B cell (primary cell): ENCODE results near the gene RARB. TPM values are rescaled to one million over a fixed set of nuclear protein-coding genes. Genes with fewer than 3 reads are reported as not detected.

Source experiments
- ATAC-seq: fragments of 200-7000 bp; cut with Tn5 transposase; one replicate; pipeline ENCODE4 v1.10.0; 2021; ENCODE audit warnings: low read depth, mild to moderate bottlenecking, moderate number of reproducible peaks, moderate library complexity
- CTCF ChIA-PET: fragments of 350-600 bp; sonication (Branson Sonifier 250); formaldehyde crosslinking; loops from one replicate; lab custom pipeline; 2021; ENCODE audit warnings: antibody characterized with exemption, inconsistent platforms; lab: Charles Lee
- POLR2A ChIA-PET: fragments of 350-600 bp; sonication (Branson Sonifier 250); formaldehyde crosslinking; loops from one replicate; lab custom pipeline; 2021; ENCODE audit warnings: antibody characterized with exemption; lab: Charles Lee
- DNase-seq: peaks from one replicate; pipeline ENCODE4 v3.0.0; 2013
- H2AFZ ChIP-seq: 2 replicates; pipeline ENCODE4 v1.6.1; 2012; ENCODE audit warnings: mild to moderate bottlenecking, low read depth, low read length; ENCODE audit not compliant: insufficient read depth, poor library complexity, severe bottlenecking
- H3K27ac ChIP-seq, 2 donors: 1 replicate in 1 of 2; 2 replicates in 1 of 2; pipeline ENCODE4 v1.5.1; 2012 to 2013; ENCODE audit warnings: low read length in 2 of 2, mild to moderate bottlenecking in 2 of 2, moderate library complexity in 1 of 2
- H3K27me3 ChIP-seq, 4 experiments: fragments of 200-600 bp in 1 of 4; sonication (generic) in 1 of 4; replicated peaks in 1 of 4; 1 replicate in 2 of 4; 2 replicates in 2 of 4; pipeline versions ENCODE4 v1.6.1 to v1.7.0; 2013 to 2016; ENCODE audit warnings: low read length in 3 of 4, mild to moderate bottlenecking in 2 of 4, mixed read lengths in 1 of 4, moderate library complexity in 1 of 4; ENCODE audit not compliant: insufficient read depth in 4 of 4, control insufficient read depth in 3 of 4; ENCODE audit errors: control extremely low read depth in 1 of 4
- H3K36me3 ChIP-seq, 2 experiments: replicated peaks in 1 of 2; 1 replicate in 1 of 2; 2 replicates in 1 of 2; pipeline versions ENCODE4 v1.6.1 to v1.7.1; 2013; ENCODE audit warnings: low read length in 1 of 2; ENCODE audit not compliant: insufficient read depth in 2 of 2, control insufficient read depth in 1 of 2; ENCODE audit errors: control extremely low read depth in 1 of 2, extremely low read depth in 1 of 2
- H3K4me1 ChIP-seq, 2 donors: fragments of 200-600 bp in 1 of 2; sonication (generic) in 1 of 2; 1 replicate in 1 of 2; 2 replicates in 1 of 2; pipeline versions ENCODE4 v1.5.1 to v1.6.1; 2013 to 2017; ENCODE audit warnings: low read length in 2 of 2; ENCODE audit not compliant: control insufficient read depth in 2 of 2, insufficient read depth in 2 of 2
- H3K4me2 ChIP-seq: replicated peaks from 2 replicates; pipeline ENCODE3; 2012; ENCODE audit warnings: mild to moderate bottlenecking, low read depth, low read length; ENCODE audit not compliant: poor library complexity, severe bottlenecking
- H3K4me3 ChIP-seq, 5 experiments: fragments of 200-600 bp in 1 of 5; sonication (generic) in 1 of 5; 1 replicate in 3 of 5; 2 replicates in 2 of 5; pipeline versions ENCODE4 v1.5.1 to v1.7.0; 2011 to 2016; ENCODE audit warnings: low read length in 4 of 5, mild to moderate bottlenecking in 4 of 5, low read depth in 2 of 5, control low read depth in 1 of 5, moderate library complexity in 1 of 5; ENCODE audit not compliant: insufficient read depth in 1 of 5; ENCODE audit errors: control extremely low read depth in 1 of 5, extremely low read depth in 1 of 5
- H3K79me2 ChIP-seq: fragments of 200-600 bp; sonication (generic); one replicate; pipeline ENCODE4 v1.6.0; 2016; ENCODE audit warnings: low read length; ENCODE audit not compliant: control insufficient read depth, insufficient read depth
- H3K9ac ChIP-seq: fragments of 200-600 bp; sonication (generic); 2 replicates; pipeline ENCODE4 v1.6.1; 2017; ENCODE audit warnings: mild to moderate bottlenecking, low read length, moderate library complexity
- H3K9me3 ChIP-seq, 3 donors: one replicate each; pipeline versions ENCODE4 v1.6.1 to v1.7.1; 2013; ENCODE audit warnings: low read length in 2 of 3; ENCODE audit not compliant: control insufficient read depth in 2 of 3, insufficient read depth in 1 of 3; ENCODE audit errors: control extremely low read depth in 1 of 3
- H4K20me1 ChIP-seq: 2 replicates; pipeline ENCODE4 v1.6.0; 2012; ENCODE audit warnings: mild to moderate bottlenecking, low read length; ENCODE audit not compliant: insufficient read depth, control insufficient read depth, poor library complexity, severe bottlenecking
- H3K27ac Mint-ChIP-seq: one replicate; pipeline ENCODE4 v1.8.0; 2021; ENCODE audit warnings: mixed read lengths
- H3K27me3 Mint-ChIP-seq: one replicate; pipeline ENCODE4 v1.8.0; 2021; ENCODE audit warnings: mixed read lengths
- H3K4me1 Mint-ChIP-seq: one replicate; pipeline ENCODE4 v1.8.0; 2021; ENCODE audit warnings: mixed read lengths
- H3K4me3 Mint-ChIP-seq: one replicate; pipeline ENCODE4 v1.8.0; 2021; ENCODE audit warnings: mixed read lengths
- H3K9me3 Mint-ChIP-seq: one replicate; pipeline ENCODE4 v1.8.0; 2022; ENCODE audit warnings: mixed read lengths; ENCODE audit not compliant: insufficient read depth
- CTCF ChIP-seq: fragments of 200-600 bp; IDR thresholded peaks from one replicate; pipeline ENCODE4 v1.8.0; 2022; ENCODE audit warnings: antibody characterized with exemption, mild to moderate bottlenecking
- EZH2 ChIP-seq: IDR thresholded peaks from 2 replicates; pipeline ENCODE4 v1.6.1; 2012; ENCODE audit warnings: borderline replicate concordance, low read depth, mild to moderate bottlenecking, moderate library complexity, low read length; ENCODE audit not compliant: insufficient read depth, poor library complexity, severe bottlenecking
- WGBS: methylation state at CpG from one replicate; pipeline ENCODE4 v1.1.5; 2013; ENCODE audit warnings: missing lambda C conversion rate; ENCODE audit not compliant: insufficient coverage; 5-methylcytosine and 5-hydroxymethylcytosine counted together
- intact Hi-C: fragments of 100-400 bp; cut with micrococcal nuclease; formaldehyde crosslinking; loops from one replicate; pipeline ENCODE4 v1.10.0; 2022
- polyA plus RNA-seq: library from polyadenylated mRNA; depleted of rRNA; stranded (reverse); fragments of >200 nt; gene quantifications from 2 replicates; pipeline ENCODE4 v1.2.3, GENCODE V29; 2012
- total RNA-seq, 2 donors: library from RNA; stranded (reverse); fragments of 120-200 nt in 1 of 2; gene quantifications; 1 replicate in 1 of 2; 2 replicates in 1 of 2; pipeline versions ENCODE4 v1.2.3 to v1.2.4, GENCODE V29; 2013 to 2022

The RARB gene
- total and polyA plus RNA-seq, 2 donors (not counting 1 experiment from before 2014, with no cell fraction given) = not detected

- POLR2A ChIA-PET = no interaction called here
- no peak overlapping the region for H2AFZ ChIP-seq
- H3K9me3 Mint-ChIP-seq = no peaks in the 10 kb centered on the region
These were observed 148.1 kb downstream of the RARB start for GRCh38 chr3:25576146-25576545.

GRCh38 chr3:25576831-25577454 lies 148.9 kb downstream of the RARB start:
- no peak for ATAC-seq
- intact Hi-C loops = no loop called here
- no peaks in the 10 kb centered on the region for H3K9me3 Mint-ChIP-seq
- H3K27me3 Mint-ChIP-seq = peaks cover 14% of the 10 kb centered on the region
- no peak overlapping the region for H3K4me3 Mint-ChIP-seq
- H3K4me3 ChIP-seq = no peak overlapping the region
- WGBS = 95% methylated on average over 11 of the region's 15 CpGs
- DNase-seq = no peak
- no peaks in the 10 kb centered on the region for H3K27me3 ChIP-seq
- H3K9me3 ChIP-seq = no peaks in the 10 kb centered on the region
- ChIA-PET POLR2A (no interaction called here), CTCF (no interaction called here)
- no peaks in the 10 kb centered on the region for H3K36me3 ChIP-seq
- H3K79me2 ChIP-seq = no peaks in the 10 kb centered on the region
- H3K27ac ChIP-seq = no peak overlapping the region
- no peak overlapping the region for H3K9ac ChIP-seq
- no peak overlapping the region for H3K4me2 ChIP-seq
- no peaks in the 10 kb centered on the region for H3K4me1 ChIP-seq
- no peak for TF ChIP-seq CTCF
- no peak for TF ChIP-seq EZH2
- H3K4me1 Mint-ChIP-seq = no peaks in the 10 kb centered on the region
- no peaks in the 10 kb centered on the region for H4K20me1 ChIP-seq
- no peak overlapping the region for H2AFZ ChIP-seq
- no peak overlapping the region for H3K27ac Mint-ChIP-seq

More at GRCh38 chr3:25576146-25576545, 148.1 kb downstream of the RARB start:
- H3K27me3 Mint-ChIP-seq = peaks cover 14% of the 10 kb centered on the region
- Histone ChIP-seq H3K4me1 (no peaks in the 10 kb centered on the region), H4K20me1 (no peaks in the 10 kb centered on the region), H3K4me3 (no peak overlapping the region), H3K9ac (no peak overlapping the region), H3K79me2 (no peaks in the 10 kb centered on the region), H3K36me3 (no peaks in the 10 kb centered on the region), H3K27ac (no peak overlapping the region), H3K9me3 (no peaks in the 10 kb centered on the region), H3K27me3 (no peaks in the 10 kb centered on the region), H3K4me2 (no peak overlapping the region)
- 92% methylated on average over 3 of the region's 4 CpGs for WGBS
- H3K4me1 Mint-ChIP-seq = no peaks in the 10 kb centered on the region
- CTCF ChIA-PET = no interaction called here
- intact Hi-C loops = no loop called here
- no peak for DNase-seq
- no peak for ATAC-seq
- no peak overlapping the region for H3K4me3 Mint-ChIP-seq
- TF ChIP-seq CTCF (no peak), EZH2 (no peak)
- H3K27ac Mint-ChIP-seq = no peak overlapping the region
